Loucy (cell line): ENCODE measurements around the gene DCTN5.
A peak's percentile ranks its signal among the peaks of the same experiment; 100 is the strongest.

Source experiments
- H2AFZ ChIP-seq: fragments of 200-600 bp; sonication (generic); 2 replicates; pipeline ENCODE4 v1.6.0; 2016; ENCODE audit warnings: antibody characterized with exemption, mild to moderate bottlenecking, low read length, moderate library complexity
- H3F3A ChIP-seq: fragments of 200-600 bp; 2 replicates; pipeline ENCODE4 v1.6.0; 2016; ENCODE audit warnings: antibody characterized with exemption, low read depth, mild to moderate bottlenecking
- H3K27me3 ChIP-seq: fragments of 200-600 bp; sonication (generic); 2 replicates; pipeline ENCODE4 v1.6.1; 2014; ENCODE audit warnings: low read length, mild to moderate bottlenecking; ENCODE audit not compliant: insufficient read depth, poor library complexity, severe bottlenecking
- H3K36me3 ChIP-seq: fragments of 200-600 bp; sonication (generic); 2 replicates; pipeline ENCODE4 v1.6.1; 2016; ENCODE audit warnings: low read length; ENCODE audit not compliant: insufficient read depth
- H3K4me1 ChIP-seq: fragments of 200-600 bp; sonication (generic); 2 replicates; pipeline ENCODE4 v1.5.1; 2014; ENCODE audit warnings: low read length, mild to moderate bottlenecking; ENCODE audit not compliant: insufficient read depth, poor library complexity, severe bottlenecking
- H3K4me2 ChIP-seq: fragments of 200-600 bp; sonication (generic); 2 replicates; pipeline ENCODE4 v1.6.0; 2014; ENCODE audit warnings: antibody characterized with exemption, low read length, low read depth, mild to moderate bottlenecking; ENCODE audit not compliant: poor library complexity, severe bottlenecking
- H3K4me3 ChIP-seq: fragments of 200-600 bp; sonication (generic); 2 replicates; pipeline ENCODE4 v1.5.1; 2014; ENCODE audit warnings: low read length, mild to moderate bottlenecking, mixed read lengths; ENCODE audit not compliant: poor library complexity, severe bottlenecking
- H3K79me2 ChIP-seq: fragments of 200-600 bp; sonication (generic); 2 replicates; pipeline ENCODE4 v1.6.1; 2014; ENCODE audit warnings: low read length; ENCODE audit not compliant: insufficient read depth
- H3K9ac ChIP-seq: fragments of 200-600 bp; sonication (generic); 2 replicates; pipeline ENCODE4 v1.6.0; 2014; ENCODE audit warnings: mild to moderate bottlenecking, low read depth, low read length, moderate library complexity; ENCODE audit not compliant: poor library complexity, severe bottlenecking
- H3K9me2 ChIP-seq: fragments of 200-600 bp; sonication (generic); replicated peaks from 2 replicates; pipeline ENCODE4 v1.6.1; 2016; ENCODE audit warnings: low read depth, low read length, mixed read lengths
- H3K9me3 ChIP-seq: fragments of 200-600 bp; sonication (generic); 2 replicates; pipeline ENCODE4 v1.6.1; 2014; ENCODE audit warnings: mild to moderate bottlenecking, antibody characterized with exemption, low read length, low read depth; ENCODE audit not compliant: insufficient read depth
- H4K20me1 ChIP-seq: fragments of 200-600 bp; sonication (generic); 2 replicates; pipeline ENCODE4 v1.6.0; 2014; ENCODE audit warnings: antibody characterized with exemption, low read length, mild to moderate bottlenecking; ENCODE audit not compliant: insufficient read depth, poor library complexity, severe bottlenecking
- CTCF ChIP-seq: fragments of 200-600 bp; sonication (generic); conservative IDR thresholded peaks from 2 replicates; pipeline ENCODE4 v1.5.1; 2014; ENCODE audit warnings: mild to moderate bottlenecking, antibody characterized with exemption, low read length
- EZH2phosphoT487 ChIP-seq: fragments of 200-600 bp; IDR thresholded peaks from 2 replicates; pipeline ENCODE4 v1.6.1; 2018; ENCODE audit warnings: antibody characterized with exemption, mild to moderate bottlenecking, moderate library complexity, borderline replicate concordance

DCTN5 gene

GRCh38 chr16:23634461-23635036 lies 6.7 kb upstream of the DCTN5 start:
- Histone ChIP-seq H3K9me3 (no peaks in the 10 kb centered on the region), H3K9ac (no peak overlapping the region), H3K9me2 (no peaks in the 10 kb centered on the region), H4K20me1 (no peaks in the 10 kb centered on the region), H3K4me1 (peaks cover 3% of the 10 kb centered on the region), H2AFZ (no peak overlapping the region), H3K4me3 (no peak overlapping the region), H3K79me2 (peaks cover 10% of the 10 kb centered on the region), H3K36me3 (peaks cover 19% of the 10 kb centered on the region; the same call in 1 of the 2 replicates), H3K4me2 (no peak overlapping the region), H3F3A (0 out of 2 replicates have a peak, but pooled peaks cover 3% of the 10 kb centered on the region), H3K27me3 (no peaks in the 10 kb centered on the region)
- TF ChIP-seq EZH2phosphoT487: no peak
- TF ChIP-seq CTCF: no peak

DNA sequence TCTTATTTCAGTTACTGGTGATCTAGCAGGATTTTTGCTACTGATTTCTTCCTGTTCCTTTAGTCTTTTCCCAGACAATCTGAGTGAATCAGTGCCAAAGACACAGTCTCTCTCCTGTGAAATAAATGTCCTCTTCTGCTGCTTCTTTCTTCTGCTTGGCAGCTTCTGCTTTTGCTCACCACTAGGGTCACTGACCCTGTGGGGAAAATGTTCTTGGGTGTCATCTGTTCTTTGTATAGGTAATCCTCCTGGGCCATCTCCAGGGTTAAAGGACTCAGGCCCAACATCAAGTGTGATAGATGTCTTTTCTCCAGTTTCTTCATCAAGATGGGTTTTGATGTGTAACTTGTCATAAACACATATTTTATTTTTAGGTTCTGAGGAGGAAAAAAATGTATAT lies 5.3 kb upstream of the DCTN5 start:
- H3F3A ChIP-seq: 0 out of 2 replicates have a peak, but pooled peaks cover 3% of the 10 kb centered on the region
- TF ChIP-seq EZH2phosphoT487 (no peak), CTCF (no peak)
- H3K4me3 ChIP-seq: no peak overlapping the region
- H3K9ac ChIP-seq: no peak overlapping the region
- H2AFZ ChIP-seq: no peak overlapping the region
- peaks cover 10% of the 10 kb centered on the region; the same call in 1 of the 2 replicates for H3K36me3 ChIP-seq
- no peak overlapping the region for H3K4me2 ChIP-seq
- H3K27me3 ChIP-seq: no peaks in the 10 kb centered on the region
- H3K4me1 ChIP-seq: peaks cover 11% of the 10 kb centered on the region
- peaks cover 24% of the 10 kb centered on the region for H3K79me2 ChIP-seq
- H4K20me1 ChIP-seq: no peaks in the 10 kb centered on the region
- H3K9me2 ChIP-seq: no peaks in the 10 kb centered on the region
- H3K9me3 ChIP-seq: no peaks in the 10 kb centered on the region

- Histone ChIP-seq H2AFZ (peak overlapping the region; percentile 90), H3K27me3 (no peaks in the 10 kb centered on the region), H3K4me2 (peak overlapping the region; percentile 94), H3K9me3 (no peaks in the 10 kb centered on the region), H3K9me2 (no peaks in the 10 kb centered on the region), H3K36me3 (peaks cover 10% of the 10 kb centered on the region; the same call in 1 of the 2 replicates), H3K4me3 (peak overlapping the region; percentile 82), H3K4me1 (peaks cover 17% of the 10 kb centered on the region), H3F3A (0 out of 2 replicates have a peak, but pooled peaks cover 3% of the 10 kb centered on the region), H4K20me1 (peaks cover 15% of the 10 kb centered on the region), H3K9ac (peak overlapping the region; percentile 92), H3K79me2 (peaks cover 59% of the 10 kb centered on the region)
- TF ChIP-seq EZH2phosphoT487: no peak
- TF ChIP-seq CTCF: no peak
These were observed 693 bp upstream of the DCTN5 start for GRCh38 chr16:23640615-23640930.
